ENCODE measurements around the gene UBE3B. TPM values are rescaled to one million over a fixed set of nuclear protein-coding genes. Genes with fewer than 3 reads are reported as not detected.

Gene UBE3B
- total RNA-seq, 4 donors from 2014 or later, result 51.0 to 93.5 (median 78.9) TPM

GRCh38 chr12:109494348-109494881 is 17.0 kb downstream of the UBE3B start:
- Histone ChIP-seq H3K4me1 (no peaks in the 10 kb centered on the region), H3K36me3 (peaks cover 6 to 98% (median 24%) of the 10 kb centered on the region in 3 donors), H3K27me3 (no peaks in the 10 kb centered on the region), H3K27ac (no peak overlapping the region), H3K9me3 (no peaks in the 10 kb centered on the region), H3K4me3 (no peak overlapping the region)
- no peak for DNase-seq (ENCODE audit: low spot score in 2 of 2)
- TF ChIP-seq EP300 (IDR thresholded peaks at IDR 0.05), result no peak
- no peak for TF ChIP-seq POLR2A (IDR thresholded peaks at IDR 0.05)
- no peak for TF ChIP-seq CTCF (IDR thresholded peaks at IDR 0.05)
- WGBS, 2 donors, result 95% methylated on average over 7 of the region's 7 CpGs

GRCh38 chr12:109495012-109495411 is 17.6 kb downstream of the UBE3B start:
- H3K4me3 ChIP-seq, result no peak overlapping the region
- H3K4me1 ChIP-seq, result no peaks in the 10 kb centered on the region
- TF ChIP-seq EP300 (IDR thresholded peaks at IDR 0.05) (no peak), POLR2A (IDR thresholded peaks at IDR 0.05) (no peak), CTCF (IDR thresholded peaks at IDR 0.05) (no peak)
- H3K36me3 ChIP-seq, result peaks cover 7 to 98% (median 27%) of the 10 kb centered on the region in 3 donors
- H3K27ac ChIP-seq, result no peak overlapping the region
- DNase-seq (ENCODE audit: low spot score in 2 of 2), result no peak
- no peaks in the 10 kb centered on the region for H3K9me3 ChIP-seq
- H3K27me3 ChIP-seq, result no peaks in the 10 kb centered on the region

GRCh38 chr12:109496306-109496705 is 18.9 kb downstream of the UBE3B start:
- Histone ChIP-seq H3K4me3 (no peak overlapping the region), H3K27me3 (no peaks in the 10 kb centered on the region), H3K36me3 (peaks cover 7 to 98% (median 36%) of the 10 kb centered on the region in 3 donors), H3K9me3 (no peaks in the 10 kb centered on the region), H3K4me1 (no peaks in the 10 kb centered on the region), H3K27ac (no peak overlapping the region)
- TF ChIP-seq EP300 (IDR thresholded peaks at IDR 0.05), result no peak
- no peak for TF ChIP-seq POLR2A (IDR thresholded peaks at IDR 0.05)
- no peak for TF ChIP-seq CTCF (IDR thresholded peaks at IDR 0.05)
- no peak for DNase-seq (ENCODE audit: low spot score in 2 of 2)

DNA sequence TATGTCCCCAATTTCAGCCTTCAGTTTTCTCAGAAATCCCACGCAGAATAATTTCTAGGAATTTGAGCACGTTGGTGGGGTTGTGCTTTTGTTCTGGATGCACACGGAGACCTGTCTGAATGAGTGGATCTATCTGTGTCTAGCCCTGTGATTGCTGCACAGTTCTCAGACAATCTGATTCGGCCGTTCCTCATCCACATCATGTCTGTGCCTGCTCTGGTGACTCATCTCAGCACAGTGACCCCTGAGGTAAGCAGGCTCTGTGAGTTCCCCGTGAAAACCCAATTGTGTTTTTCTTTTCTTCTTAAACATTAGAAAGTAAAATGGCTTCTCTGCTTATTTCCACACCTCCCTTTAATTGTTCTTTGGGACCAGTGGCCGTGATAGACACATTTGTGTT is 20.2 kb downstream of the UBE3B start:
- Histone ChIP-seq H3K9me3 (no peaks in the 10 kb centered on the region), H3K4me3 (no peak overlapping the region), H3K4me1 (no peaks in the 10 kb centered on the region), H3K36me3 (peaks cover 2 to 98% (median 32%) of the 10 kb centered on the region in 3 donors), H3K27ac (no peak overlapping the region), H3K27me3 (no peaks in the 10 kb centered on the region)
- no peak for TF ChIP-seq CTCF (IDR thresholded peaks at IDR 0.05)
- TF ChIP-seq POLR2A (IDR thresholded peaks at IDR 0.05), result no peak
- TF ChIP-seq EP300 (IDR thresholded peaks at IDR 0.05), result no peak
- WGBS, 2 donors, result 93 to 96% methylated on average over 7 of the region's 7 CpGs
- DNase-seq (ENCODE audit: low spot score in 2 of 2), result no peak

GRCh38 chr12:109500406-109501185 is 23.2 kb downstream of the UBE3B start:
- H3K36me3 ChIP-seq, result peaks cover 2 to 98% (median 39%) of the 10 kb centered on the region in 3 donors

More at GRCh38 chr12:109500406-109501185, 23.2 kb downstream of the UBE3B start:
- 86 to 91% methylated on average over 9 of the region's 9 CpGs for WGBS, 2 donors
- no peak for DNase-seq (ENCODE audit: low spot score in 2 of 2)
- Histone ChIP-seq H3K4me3 (no peak overlapping the region), H3K4me1 (no peaks in the 10 kb centered on the region), H3K27me3 (no peaks in the 10 kb centered on the region), H3K9me3 (no peaks in the 10 kb centered on the region), H3K27ac (no peak overlapping the region)
- TF ChIP-seq POLR2A (IDR thresholded peaks at IDR 0.05) (no peak), CTCF (IDR thresholded peaks at IDR 0.05) (no peak), EP300 (IDR thresholded peaks at IDR 0.05) (no peak)
